ENCODE data around the gene GOLGA6L10.
"Not testable (repeated sequence)": the region's sequence is repeated elsewhere in the genome, so short reads cannot be mapped to it uniquely, and the experiment has no call there.

GOLGA6L10 gene

GRCh38 chr15:82315519-82316246 lies 33.6 kb downstream of the GOLGA6L10 start:
- Histone ChIP-seq H3K9me2 (replicated peaks; ENCODE audit: insufficient read depth, low read length) (no peaks in the 10 kb centered on the region), H3K4me2 (ENCODE audit: low read depth, low read length, poor library complexity, severe bottlenecking) (no peak overlapping the region), H3K27ac (ENCODE audit: low read depth, low read length) (no peak overlapping the region), H4K20me1 (ENCODE audit: low read depth, low read length) (no peaks in the 10 kb centered on the region), H3K36me3 (ENCODE audit: low read length) (no peaks in the 10 kb centered on the region), H3K79me2 (ENCODE audit: insufficient read depth, low read length) (no peaks in the 10 kb centered on the region), H2AFZ (ENCODE audit: low read depth, low read length, severe bottlenecking) (no peak overlapping the region), H3F3A (ENCODE audit: insufficient read depth) (no peaks in the 10 kb centered on the region), H3K9ac (ENCODE audit: low read length) (no peak overlapping the region), H3K4me3 (ENCODE audit: insufficient read depth, low read length, poor library complexity, severe bottlenecking) (no peak overlapping the region), H3K9me3 (ENCODE audit: insufficient read depth, low read length) (no peaks in the 10 kb centered on the region), H3K27me3 (ENCODE audit: low read length) (no peaks in the 10 kb centered on the region)
- TF ChIP-seq EZH2phosphoT487 (conservative IDR thresholded peaks at IDR 0.05; ENCODE audit: low read length) (no peak), CTCF (IDR thresholded peaks at IDR 0.05; ENCODE audit: insufficient read depth, low read length, poor library complexity, severe bottlenecking) (no peak)

- Histone ChIP-seq H3K9me3 (ENCODE audit: insufficient read depth, low read length) (no peaks in the 10 kb centered on the region), H3K9me2 (replicated peaks; ENCODE audit: insufficient read depth, low read length) (no peaks in the 10 kb centered on the region), H3K36me3 (ENCODE audit: low read length) (no peaks in the 10 kb centered on the region), H4K20me1 (ENCODE audit: low read depth, low read length) (no peaks in the 10 kb centered on the region), H3K4me2 (ENCODE audit: low read depth, low read length, poor library complexity, severe bottlenecking) (no peak overlapping the region), H3K79me2 (ENCODE audit: insufficient read depth, low read length) (no peaks in the 10 kb centered on the region), H3K9ac (ENCODE audit: low read length) (no peak overlapping the region), H2AFZ (ENCODE audit: low read depth, low read length, severe bottlenecking) (no peak overlapping the region), H3K27ac (ENCODE audit: low read depth, low read length) (no peak overlapping the region), H3K27me3 (ENCODE audit: low read length) (no peaks in the 10 kb centered on the region), H3K4me3 (ENCODE audit: insufficient read depth, low read length, poor library complexity, severe bottlenecking) (no peak overlapping the region), H3F3A (ENCODE audit: insufficient read depth) (no peaks in the 10 kb centered on the region)
- TF ChIP-seq EZH2phosphoT487 (conservative IDR thresholded peaks at IDR 0.05; ENCODE audit: low read length) (no peak), CTCF (IDR thresholded peaks at IDR 0.05; ENCODE audit: insufficient read depth, low read length, poor library complexity, severe bottlenecking) (no peak)
Observed at GRCh38 chr15:82314769-82315518, 34.3 kb downstream of the GOLGA6L10 start.

GRCh38 chr15:82313951-82314768 lies 35.1 kb downstream of the GOLGA6L10 start:
- not testable (repeated sequence) for H3K9me3 ChIP-seq (ENCODE audit: insufficient read depth, low read length); H3K27me3 ChIP-seq (ENCODE audit: low read length); H3K4me3 ChIP-seq (ENCODE audit: insufficient read depth, low read length, poor library complexity, severe bottlenecking); H3K9me2 ChIP-seq (replicated peaks; ENCODE audit: insufficient read depth, low read length); H3K79me2 ChIP-seq (ENCODE audit: insufficient read depth, low read length); H3K27ac ChIP-seq (ENCODE audit: low read depth, low read length); H4K20me1 ChIP-seq (ENCODE audit: low read depth, low read length); H3K4me2 ChIP-seq (ENCODE audit: low read depth, low read length, poor library complexity, severe bottlenecking); H3F3A ChIP-seq (ENCODE audit: insufficient read depth); H3K36me3 ChIP-seq (ENCODE audit: low read length); H3K9ac ChIP-seq (ENCODE audit: low read length); H2AFZ ChIP-seq (ENCODE audit: low read depth, low read length, severe bottlenecking)
